ENCODE results near the gene CLMP.

GRCh38 chr11:123132881-123133280 lies 62.2 kb downstream of the CLMP start:
- no peak for TF ChIP-seq CTCF (IDR thresholded peaks at IDR 0.05; ENCODE audit: insufficient read depth, low read length)
- TF ChIP-seq REST (IDR thresholded peaks at IDR 0.05; ENCODE audit: insufficient replicate concordance, low read depth): no peak
- no peak for TF ChIP-seq POLR2AphosphoS5 (IDR thresholded peaks at IDR 0.05; ENCODE audit: low read depth)
- no peak for TF ChIP-seq SPI1 (IDR thresholded peaks at IDR 0.05; ENCODE audit: borderline replicate concordance, low read depth)
